A549 (cell line): ENCODE results near the gene KCNJ6. TPM values are rescaled to one million over a fixed set of nuclear protein-coding genes. Genes with fewer than 3 reads are reported as not detected.
A peak's percentile ranks its signal among the peaks of the same experiment; 100 is the strongest.

Experiments
- ATAC-seq, 2 experiments: fragments of 200-7000 bp in 1 of 2; fragments of >200 bp in 1 of 2; cut with Nextera tagmentation in 1 of 2; cut with Tn5 transposase in 1 of 2; 3 replicates each; pipeline versions ENCODE4 v1.8.0 to v1.9.1; 2018 to 2020; ENCODE audit warnings: mild to moderate bottlenecking in 1 of 2, moderate library complexity in 1 of 2
- CTCF ChIA-PET: fragments of 300-600 bp; sonication (Branson Sonifier 250); formaldehyde crosslinking; extraction: SDS; loops from one replicate; lab custom pipeline; 2021; ENCODE audit warnings: antibody characterized with exemption, inconsistent platforms; lab: Yijun Ruan, JAX
- POLR2A ChIA-PET: fragments of 350-600 bp; formaldehyde crosslinking; extraction: SDS; loops from one replicate; lab custom pipeline; 2021; ENCODE audit warnings: antibody characterized with exemption, inconsistent platforms; lab: Yijun Ruan, JAX
- DNase-seq, 2 experiments: peaks; one replicate each; pipeline versions ENCODE4 v3.0.0 to v3.0.0-alpha.2; 2011 to 2016; ENCODE audit warnings: low read depth in 1 of 2, low spot score in 1 of 2
- FAIRE-seq: peaks from 2 replicates; lab custom pipeline; 2011; peaks lifted over from hg19 to GRCh38; lab: Jason Lieb, UNC
- H3K27ac ChIP-seq, 2 experiments: fragments of >200 bp; sonication (Bioruptor Twin); formaldehyde crosslinking; 3 replicates each; pipeline ENCODE4 v1.5.1; 2016 to 2017
- H3K4me1 ChIP-seq: fragments of >200 bp; sonication (Bioruptor Twin); formaldehyde crosslinking; 3 replicates; pipeline ENCODE4 v1.6.1; 2016
- H3K4me2 ChIP-seq: fragments of >200 bp; sonication (Bioruptor Twin); formaldehyde crosslinking; 3 replicates; pipeline ENCODE4 v1.6.1; 2016
- H3K4me3 ChIP-seq: fragments of >200 bp; sonication (Bioruptor Twin); formaldehyde crosslinking; 3 replicates; pipeline ENCODE4 v1.5.1; 2016
- H3K9me3 ChIP-seq: fragments of >200 bp; sonication (Bioruptor Twin); formaldehyde crosslinking; 3 replicates; pipeline ENCODE4 v1.6.1; 2016
- ATOH8 ChIP-seq: fragments of 250-450 bp; sonication (Bioruptor Pico); IDR thresholded peaks from 2 replicates; pipeline ENCODE4 v1.5.0; 2020; ENCODE audit warnings: low read depth, mild to moderate bottlenecking, moderate library complexity
- BCL3 ChIP-seq: fragments of >200 bp; sonication (Bioruptor Twin); formaldehyde crosslinking; IDR thresholded peaks from 3 replicates; pipeline ENCODE4 v1.6.1; 2016
- BHLHE40 ChIP-seq: IDR thresholded peaks from 2 replicates; pipeline ENCODE4 v1.6.1; 2012; ENCODE audit warnings: low read depth, low read length, inconsistent platforms
- CEBPB ChIP-seq, 2 experiments: fragments of >200 bp in 1 of 2; sonication (Bioruptor Twin) in 1 of 2; formaldehyde crosslinking in 1 of 2; IDR thresholded peaks; 2 replicates each; pipeline ENCODE4 v1.6.1; 2012 to 2016
- CTCF ChIP-seq: fragments of >200 bp; sonication (Bioruptor Twin); formaldehyde crosslinking; IDR thresholded peaks from 3 replicates; pipeline ENCODE4 v1.5.1; 2016
- E2F6 ChIP-seq: IDR thresholded peaks from 2 replicates; pipeline ENCODE4 v1.6.1; 2012; ENCODE audit warnings: low read depth, borderline replicate concordance
- EHF ChIP-seq: fragments of 250-450 bp; sonication (Bioruptor Pico); IDR thresholded peaks from 2 replicates; pipeline ENCODE4 v1.5.0; 2020; ENCODE audit warnings: mild to moderate bottlenecking
- EHMT2 ChIP-seq: fragments of 200-600 bp; sonication (generic); IDR thresholded peaks from 2 replicates; pipeline ENCODE4 v1.6.1; 2016; ENCODE audit warnings: antibody characterized with exemption, low read depth, mild to moderate bottlenecking, moderate library complexity
- ELK1 ChIP-seq: fragments of 150-350 bp; IDR thresholded peaks from 2 replicates; pipeline ENCODE4 v1.6.1; 2014; ENCODE audit warnings: low read depth, mild to moderate bottlenecking, low read length
- ESRRA ChIP-seq: fragments of 150-350 bp; IDR thresholded peaks from 2 replicates; pipeline ENCODE4 v1.6.1; 2014; ENCODE audit warnings: mild to moderate bottlenecking, low read length, borderline replicate concordance
- FOSL2 ChIP-seq, 2 experiments: fragments of 450-650 bp in 1 of 2; fragments of >200 bp in 1 of 2; sonication (Bioruptor Twin) in 1 of 2; formaldehyde crosslinking; IDR thresholded peaks; 2 replicates each; pipeline versions ENCODE4 v1.5.0 to v1.6.1; 2016 to 2020; ENCODE audit warnings: mild to moderate bottlenecking in 1 of 2, moderate library complexity in 1 of 2
- FOXS1 ChIP-seq: fragments of 250-450 bp; sonication (Bioruptor Pico); IDR thresholded peaks from 2 replicates; pipeline ENCODE4 v1.5.0; 2020; ENCODE audit warnings: mild to moderate bottlenecking, moderate library complexity
- GATA3 ChIP-seq: IDR thresholded peaks from 2 replicates; pipeline ENCODE4 v1.6.1; 2012; ENCODE audit warnings: borderline replicate concordance
- HES2 ChIP-seq: fragments of >200 bp; sonication (Bioruptor Twin); formaldehyde crosslinking; IDR thresholded peaks from 2 replicates; pipeline ENCODE4 v1.6.1; 2016
- HMGXB4 ChIP-seq: fragments of 250-450 bp; sonication (Bioruptor Pico); IDR thresholded peaks from 2 replicates; pipeline ENCODE4 v1.5.0; 2021; ENCODE audit warnings: mild to moderate bottlenecking, moderate library complexity, borderline replicate concordance
- JUNB ChIP-seq: fragments of >200 bp; sonication (Bioruptor Twin); formaldehyde crosslinking; IDR thresholded peaks from 2 replicates; pipeline ENCODE4 v1.6.1; 2016
- KDM1A ChIP-seq: fragments of 200-600 bp; sonication (generic); IDR thresholded peaks from 2 replicates; pipeline ENCODE4 v1.6.1; 2016; ENCODE audit warnings: low read depth, mild to moderate bottlenecking
- MAFK ChIP-seq: fragments of 450-650 bp; IDR thresholded peaks from 2 replicates; pipeline ENCODE4 v1.6.1; 2014; ENCODE audit not compliant: partially characterized antibody
- MYC ChIP-seq: IDR thresholded peaks from 2 replicates; pipeline ENCODE4 v1.6.1; 2012; ENCODE audit warnings: mild to moderate bottlenecking, inconsistent platforms, low read length, improper control_type of control experiment, borderline replicate concordance
- NFE2L2 ChIP-seq: fragments of 150-350 bp; conservative IDR thresholded peaks from 2 replicates; pipeline ENCODE4 v1.6.1; 2014; ENCODE audit warnings: low read length
- POLR2A ChIP-seq: IDR thresholded peaks from 2 replicates; pipeline ENCODE4 v1.6.1; 2012; ENCODE audit warnings: mild to moderate bottlenecking, low read length
- RAD21 ChIP-seq, 2 experiments: fragments of >200 bp in 1 of 2; sonication (Bioruptor Twin) in 1 of 2; formaldehyde crosslinking in 1 of 2; IDR thresholded peaks in 1 of 2; conservative IDR thresholded peaks in 1 of 2; 2 replicates in 1 of 2; 3 replicates in 1 of 2; pipeline ENCODE4 v1.6.1; 2012 to 2018; ENCODE audit warnings: inconsistent platforms in 1 of 2
- RCOR1 ChIP-seq: fragments of 150-350 bp; IDR thresholded peaks from 2 replicates; pipeline ENCODE4 v1.6.1; 2014; ENCODE audit warnings: antibody characterized with exemption, low read length, low read depth
- RFX5 ChIP-seq: fragments of 450-650 bp; IDR thresholded peaks from 2 replicates; pipeline ENCODE4 v1.7.1; 2014; ENCODE audit warnings: antibody characterized with exemption, mild to moderate bottlenecking, moderate library complexity
- SREBF2 ChIP-seq: fragments of 450-650 bp; IDR thresholded peaks from 2 replicates; pipeline ENCODE4 v1.6.1; 2014; ENCODE audit warnings: mild to moderate bottlenecking, moderate library complexity
- TP53 ChIP-seq: fragments of 250-450 bp; sonication (Bioruptor Pico); IDR thresholded peaks from 2 replicates; pipeline ENCODE4 v1.5.0; 2021; ENCODE audit warnings: mild to moderate bottlenecking, moderate library complexity
- USF2 ChIP-seq: fragments of 450-650 bp; IDR thresholded peaks from 2 replicates; pipeline ENCODE4 v1.6.1; 2014; ENCODE audit warnings: antibody characterized with exemption
- ZSCAN20 ChIP-seq: fragments of 250-450 bp; sonication (Bioruptor Pico); IDR thresholded peaks from 2 replicates; pipeline ENCODE4 v1.8.0; 2022; ENCODE audit warnings: mild to moderate bottlenecking, moderate library complexity
- WGBS: methylation state at CpG from one replicate; pipeline ENCODE4 v1.1.6; 2017; ENCODE audit errors: missing lambda C conversion rate; 5-methylcytosine and 5-hydroxymethylcytosine counted together
- polyA plus RNA-seq, 4 experiments: library from polyadenylated mRNA; depleted of rRNA in 3 of 4; stranded (reverse); fragments of >200 nt; fragmentation: RNase III in 1 of 4; extraction: RNeasy Plus Mini Kit Qiagen cat#74134 plus additional on column Dnase treatment in 1 of 4; gene quantifications; 2 replicates in 3 of 4; 3 replicates in 1 of 4; pipeline ENCODE4 v1.2.3, GENCODE V29; 2011 to 2017

The KCNJ6 gene
- polyA plus RNA-seq, 2 of the 4 experiments (the other 2 are of a cell fraction), result 0.68 to 1.4 TPM

GRCh38 chr21:37927711-37928110 lies 11.5 kb upstream of the KCNJ6 start:
- Histone ChIP-seq H3K9me3 (peaks cover 13% of the 10 kb centered on the region; the same call in 2 of the 3 replicates), H3K4me2 (no peak overlapping the region), H3K4me3 (no peak overlapping the region), H3K27ac (no peak overlapping the region), H3K4me1 (no peaks in the 10 kb centered on the region)
- ChIA-PET CTCF (no interaction called here), POLR2A (no interaction called here)
- no peak for TF ChIP-seq HMGXB4 (CRISPR knock-in tag)
- no peak for TF ChIP-seq RFX5
- no peak for TF ChIP-seq RCOR1
- TF ChIP-seq POLR2A, result no peak
- TF ChIP-seq FOXS1 (CRISPR knock-in tag), result no peak
- TF ChIP-seq ELK1, result no peak
- TF ChIP-seq MAFK, result no peak
- TF ChIP-seq ATOH8, result no peak
- TF ChIP-seq GATA3, result no peak
- no peak for TF ChIP-seq EHMT2
- TF ChIP-seq BCL3, result no peak
- no peak for TF ChIP-seq HES2
- no peak for TF ChIP-seq CTCF
- TF ChIP-seq NFE2L2, result no peak
- TF ChIP-seq ZSCAN20 (CRISPR knock-in tag), result no peak
- TF ChIP-seq E2F6, result no peak
- TF ChIP-seq TP53 (CRISPR knock-in tag), result no peak
- no peak for FAIRE-seq
- ATAC-seq, result no peak
- WGBS, result 45% methylated on average over 3 of the region's 3 CpGs
- no peak for DNase-seq

- TF ChIP-seq HES2 (no peak), FOXS1 (CRISPR knock-in tag) (no peak), MYC (no peak), RAD21 (conservative IDR thresholded peaks at IDR 0.05 in 1 of 2, IDR thresholded peaks at IDR 0.05 in 1 of 2) (0 out of 5 replicates have a peak, but pooled peaks of 1 of the 2 experiments have one; percentile 25), ESRRA (no peak), USF2 (no peak), JUNB (peak; percentile 52; the same call in 1 of the 2 replicates), BHLHE40 (no peak), EHF (CRISPR knock-in tag) (no peak), CEBPB (IDR thresholded peaks at IDR 0.05) (0 out of 4 replicates have a peak, but pooled peaks of 1 of the 2 experiments have one; percentile 36), SREBF2 (no peak), KDM1A (no peak), MAFK (no peak), FOSL2 (IDR thresholded peaks at IDR 0.05) (0 out of 2 replicates have a peak, but pooled peaks have one; percentile 24), FOSL2 (CRISPR knock-in tag; IDR thresholded peaks at IDR 0.05) (peak; percentile 34; the same call in 1 of the 2 replicates)
- 0 out of 3 replicates have a peak, but pooled peaks cover 6% of the 10 kb centered on the region for H3K9me3 ChIP-seq
- WGBS, result 6% methylated on average over 3 of the region's 3 CpGs
- H3K4me3 ChIP-seq, result no peak overlapping the region
- DNase-seq (peak in 1 of 2 experiments; percentile 59), ATAC-seq (peak; percentile 25 to 43; a peak in 2 of 6 replicates), FAIRE-seq (no peak)
- peaks cover 42% of the 10 kb centered on the region for H3K4me1 ChIP-seq
- ChIA-PET CTCF (interaction anchor here (0.9 to 2.1 kb wide), 6 partner anchors 11 to 435 kb away, joined by 3 to 7 read pairs (median 5); no protein-coding TSS in a partner anchor), POLR2A (interaction anchor here (1.4 kb wide), 1 partner anchor 422 kb away, joined by 4 read pairs; no protein-coding TSS in a partner anchor)
- H3K4me2 ChIP-seq, result peak overlapping the region; percentile 62
- peak overlapping the region; percentile 77 to 79 for H3K27ac ChIP-seq
These were observed 4.8 kb upstream of the KCNJ6 start for GRCh38 chr21:37921091-37921490.
